A549 treated with CpdA at 1 μM for 4 hours (cell line): Measurements from ENCODE around the gene TAF3. TPM values are rescaled to one million over a fixed set of nuclear protein-coding genes. Genes with fewer than 3 reads are reported as not detected.

Experiments
- total RNA-seq: library from RNA; stranded (reverse); fragments of 200-300 nt; extraction: Qiagen RNA extraction; gene quantifications from 5 replicates; pipeline ENCODE4 v1.2.3, GENCODE V29; 2022; ENCODE audit warnings: low read depth

The TAF3 gene, protein sequence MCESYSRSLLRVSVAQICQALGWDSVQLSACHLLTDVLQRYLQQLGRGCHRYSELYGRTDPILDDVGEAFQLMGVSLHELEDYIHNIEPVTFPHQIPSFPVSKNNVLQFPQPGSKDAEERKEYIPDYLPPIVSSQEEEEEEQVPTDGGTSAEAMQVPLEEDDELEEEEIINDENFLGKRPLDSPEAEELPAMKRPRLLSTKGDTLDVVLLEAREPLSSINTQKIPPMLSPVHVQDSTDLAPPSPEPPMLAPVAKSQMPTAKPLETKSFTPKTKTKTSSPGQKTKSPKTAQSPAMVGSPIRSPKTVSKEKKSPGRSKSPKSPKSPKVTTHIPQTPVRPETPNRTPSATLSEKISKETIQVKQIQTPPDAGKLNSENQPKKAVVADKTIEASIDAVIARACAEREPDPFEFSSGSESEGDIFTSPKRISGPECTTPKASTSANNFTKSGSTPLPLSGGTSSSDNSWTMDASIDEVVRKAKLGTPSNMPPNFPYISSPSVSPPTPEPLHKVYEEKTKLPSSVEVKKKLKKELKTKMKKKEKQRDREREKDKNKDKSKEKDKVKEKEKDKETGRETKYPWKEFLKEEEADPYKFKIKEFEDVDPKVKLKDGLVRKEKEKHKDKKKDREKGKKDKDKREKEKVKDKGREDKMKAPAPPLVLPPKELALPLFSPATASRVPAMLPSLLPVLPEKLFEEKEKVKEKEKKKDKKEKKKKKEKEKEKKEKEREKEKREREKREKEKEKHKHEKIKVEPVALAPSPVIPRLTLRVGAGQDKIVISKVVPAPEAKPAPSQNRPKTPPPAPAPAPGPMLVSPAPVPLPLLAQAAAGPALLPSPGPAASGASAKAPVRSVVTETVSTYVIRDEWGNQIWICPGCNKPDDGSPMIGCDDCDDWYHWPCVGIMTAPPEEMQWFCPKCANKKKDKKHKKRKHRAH
- total RNA-seq: 7.8 to 9.7 TPM (median 8.6 TPM) in 5 replicates

GRCh38 chr10:7818295-7819120 lies at the start of gene TAF3:
TAF3 (plus strand) TSS chr10:7818505; CDS start chr10:7818710, 205 bp downstream.

DNA sequence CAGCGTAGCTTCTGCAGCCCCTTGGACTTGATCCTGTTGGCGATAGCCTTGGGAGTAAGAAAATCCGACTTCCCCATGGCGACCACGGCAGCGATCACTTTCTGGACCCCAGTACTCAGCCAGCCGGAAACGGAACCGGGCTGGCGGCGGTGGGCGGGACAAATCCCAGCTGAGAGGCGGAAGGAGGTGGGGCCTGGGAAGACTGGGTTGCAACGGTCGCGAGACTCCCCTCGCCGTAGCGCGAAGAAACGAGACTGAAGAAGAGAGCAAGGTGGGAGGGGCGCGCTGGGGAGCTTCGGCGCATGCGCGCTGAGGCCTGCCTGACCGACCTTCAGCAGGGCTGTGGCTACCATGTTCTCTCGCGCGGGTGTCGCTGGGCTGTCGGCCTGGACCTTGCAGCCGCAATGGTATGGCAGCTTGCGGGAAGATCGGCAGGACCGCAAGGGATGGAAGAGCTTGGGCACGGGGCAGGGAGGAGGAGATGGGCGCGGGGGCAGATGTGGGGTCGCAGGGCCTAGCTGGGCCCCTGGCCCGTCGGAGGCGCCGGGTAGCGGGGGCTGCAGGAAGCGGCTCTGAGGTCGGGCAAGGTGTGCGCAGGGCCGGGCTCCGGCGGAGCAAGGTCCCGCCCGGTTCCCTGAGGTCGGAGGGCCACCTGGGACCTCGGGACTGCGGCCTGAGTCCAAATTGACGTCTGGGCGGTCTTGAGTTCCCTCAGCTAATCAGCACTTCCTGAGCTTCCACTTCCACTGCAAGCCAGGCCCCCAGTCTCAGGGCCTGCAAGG lies 30.3 kb upstream of the TAF3 start, which contains the start of the genes ATP5F1C and KIN:
ATP5F1C (plus strand) TSS at position 321 of the 782 bp plus-strand sequence; CDS start at position 352, 31 bp downstream.
KIN (minus strand) TSS at position 137 of the 782 bp plus-strand sequence; CDS start at position 77, 60 bp downstream.

DNA sequence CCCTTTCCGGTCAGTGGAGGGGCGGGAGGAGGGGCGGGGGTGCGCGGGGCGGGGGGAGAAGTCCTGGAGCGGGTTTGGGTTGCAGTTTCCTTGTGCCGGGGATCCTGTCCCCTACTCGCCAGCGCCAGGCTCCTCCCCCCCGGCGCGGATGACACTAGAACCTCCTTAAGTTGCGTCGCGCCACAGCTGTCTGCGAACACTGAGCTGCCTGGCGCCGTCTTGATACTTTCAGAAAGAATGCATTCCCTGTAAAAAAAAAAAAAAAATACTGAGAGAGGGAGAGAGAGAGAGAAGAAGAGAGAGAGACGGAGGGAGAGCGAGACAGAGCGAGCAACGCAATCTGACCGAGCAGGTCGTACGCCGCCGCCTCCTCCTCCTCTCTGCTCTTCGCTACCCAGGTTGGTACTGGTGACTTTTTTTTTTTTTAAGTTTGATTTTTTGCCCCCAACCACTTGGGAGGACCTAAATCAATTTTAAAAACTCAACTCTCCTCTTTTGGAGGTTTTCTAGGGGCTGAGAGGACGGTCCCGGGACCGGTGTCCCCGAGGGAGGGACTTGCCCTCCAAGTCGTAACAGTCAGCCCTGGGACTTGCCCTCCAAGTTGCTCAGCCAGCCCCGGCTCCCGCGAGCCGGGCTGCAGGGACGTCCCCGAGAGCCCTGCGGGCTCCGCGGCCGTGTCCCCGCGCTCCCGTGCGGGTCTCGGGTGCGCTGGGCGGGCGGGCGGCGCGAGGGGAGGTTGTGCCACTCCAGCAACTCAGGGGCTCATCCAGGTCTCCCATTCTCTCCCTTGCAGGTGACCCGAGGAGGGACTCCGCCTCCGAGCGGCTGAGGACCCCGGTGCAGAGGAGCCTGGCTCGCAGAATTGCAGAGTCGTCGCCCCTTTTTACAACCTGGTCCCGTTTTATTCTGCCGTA lies 236.4 kb downstream of the TAF3 start, which contains the start of gene GATA3:
GATA3 (plus strand) TSS at position 195 of the 914 bp plus-strand sequence. CDS start 968 bp downstream, outside the sequence.

Other genes with a start within 250 kb of the TAF3 start
- gene ITIH5, start 151.5 kb upstream of the TAF3 start, total RNA-seq: 0.02 to 0.37 TPM (median 0.08 TPM) in 5 replicates
- gene ITIH2, start 115.2 kb upstream of the TAF3 start, total RNA-seq: 0.27 to 0.47 TPM (median 0.41 TPM) in 4 of 5 replicates, not detected in the other
- 12.0 to 15.1 TPM (median 12.6 TPM) in 5 replicates for gene KIN, start 30.5 kb upstream of the TAF3 start, total RNA-seq
- 275 to 321 TPM (median 290 TPM) in 5 replicates for gene ATP5F1C, start 30.3 kb upstream of the TAF3 start, total RNA-seq
- gene GATA3, start 236.2 kb downstream of the TAF3 start, total RNA-seq: 6.0 to 7.2 TPM (median 6.5 TPM) in 5 replicates